ENCODE data around the gene AGMO. TPM values are rescaled to one million over a fixed set of nuclear protein-coding genes. Genes with fewer than 3 reads are reported as not detected.
"Not testable (repeated sequence)": the region's sequence is repeated elsewhere in the genome, so short reads cannot be mapped to it uniquely, and the experiment has no call there.

Gene AGMO
- total and polyA plus RNA-seq, 7 donors = 0.16 to 0.42 (median 0.36) TPM; not detected in 4

- DNase-seq = no peak
- Histone ChIP-seq H3K27ac (no peak overlapping the region), H3K27me3 (no peaks in the 10 kb centered on the region), H3K4me1 (no peaks in the 10 kb centered on the region), H3K36me3 (no peaks in the 10 kb centered on the region), H3K9me3 (no peaks in the 10 kb centered on the region), H3K4me3 (no peak overlapping the region)
- TF ChIP-seq POLR2A (IDR thresholded peaks at IDR 0.05) (no peak), POLR2AphosphoS5 (IDR thresholded peaks at IDR 0.05) (no peak), EP300 (IDR thresholded peaks at IDR 0.05) (no peak), CTCF (IDR thresholded peaks at IDR 0.05) (no peak)
- intact Hi-C loops (cut with DNase I) = no loop called here
Measured at GRCh38 chr7:15527648-15528047, 34.2 kb downstream of the AGMO start.

GRCh38 chr7:15525652-15526263, 36.1 kb downstream of the AGMO start:
- WGBS, 2 donors = 95% methylated on average over 21 of the region's 21 CpGs
- Histone ChIP-seq H3K4me3 (no peak overlapping the region), H3K27ac (no peak overlapping the region), H3K36me3 (no peaks in the 10 kb centered on the region), H3K9me3 (no peaks in the 10 kb centered on the region), H3K27me3 (no peaks in the 10 kb centered on the region), H3K4me1 (no peaks in the 10 kb centered on the region)
- no peak for DNase-seq
- intact Hi-C loops (cut with DNase I) = no loop called here
- TF ChIP-seq EP300 (IDR thresholded peaks at IDR 0.05) (no peak), POLR2AphosphoS5 (IDR thresholded peaks at IDR 0.05) (no peak), CTCF (IDR thresholded peaks at IDR 0.05) (no peak), POLR2A (IDR thresholded peaks at IDR 0.05) (no peak)

- no peaks in the 10 kb centered on the region for H3K9me3 ChIP-seq
- H3K4me3 ChIP-seq = no peak overlapping the region
- TF ChIP-seq POLR2AphosphoS5 (IDR thresholded peaks at IDR 0.05) (no peak), EP300 (IDR thresholded peaks at IDR 0.05) (no peak), CTCF (IDR thresholded peaks at IDR 0.05) (no peak), POLR2A (IDR thresholded peaks at IDR 0.05) (no peak)
- no peaks in the 10 kb centered on the region for H3K4me1 ChIP-seq
- intact Hi-C loops (cut with DNase I) = no loop called here
- no peak overlapping the region for H3K27ac ChIP-seq
- H3K27me3 ChIP-seq = no peaks in the 10 kb centered on the region
- DNase-seq = no peak
- WGBS, 2 donors = 87 to 95% methylated on average over 1 of the region's 1 CpG
- no peaks in the 10 kb centered on the region for H3K36me3 ChIP-seq
Measured at GRCh38 chr7:15524077-15524476, 37.7 kb downstream of the AGMO start.

GRCh38 chr7:15517865-15518264, 44.0 kb downstream of the AGMO start:
- WGBS, 2 donors = 91 to 94% methylated on average over 7 of the region's 7 CpGs

GRCh38 chr7:15515252-15515651, 46.6 kb downstream of the AGMO start:
- Histone ChIP-seq H3K36me3 (no peaks in the 10 kb centered on the region), H3K4me3 (peak overlapping the region in 2 of 4 donors; percentile 1 to 15), H3K4me1 (peaks cover 0 to 16% (median 13%) of the 10 kb centered on the region in 4 donors), H3K27ac (peak overlapping the region; percentile 13 to 53 (median 30)), H3K27me3 (no peaks in the 10 kb centered on the region), H3K9me3 (no peaks in the 10 kb centered on the region)
- TF ChIP-seq POLR2AphosphoS5 (IDR thresholded peaks at IDR 0.05) (no peak), POLR2A (IDR thresholded peaks at IDR 0.05) (no peak), EP300 (IDR thresholded peaks at IDR 0.05) (no peak), CTCF (IDR thresholded peaks at IDR 0.05) (no peak)
- WGBS, 2 donors = 54 to 65% methylated on average over 4 of the region's 4 CpGs
- intact Hi-C loops (cut with DNase I) = no loop called here
- no peak for DNase-seq

More at GRCh38 chr7:15517865-15518264, 44.0 kb downstream of the AGMO start:
- peaks cover 0 to 16% (median 13%) of the 10 kb centered on the region in 4 donors for H3K4me1 ChIP-seq
- H3K36me3 ChIP-seq; H3K9me3 ChIP-seq; intact Hi-C loops (cut with DNase I); H3K4me3 ChIP-seq; H3K27ac ChIP-seq; H3K27me3 ChIP-seq; DNase-seq: not testable (repeated sequence)
